GM06990 (cell line): ENCODE data around the gene ADAMTS2.

Source experiments
- DNase-seq: peaks from one replicate; pipeline ENCODE4 v3.0.0-alpha.2; 2011; ENCODE audit not compliant: insufficient read length; ENCODE audit errors: extremely low read depth
- H3K27me3 ChIP-seq: replicated peaks from 2 replicates; pipeline ENCODE4 v1.6.0; 2011; ENCODE audit warnings: low read length; ENCODE audit not compliant: control insufficient read depth, insufficient read depth
- H3K36me3 ChIP-seq: 2 replicates; pipeline ENCODE4 v1.5.1; 2011; ENCODE audit warnings: low read length; ENCODE audit not compliant: control insufficient read depth, insufficient read depth
- H3K4me3 ChIP-seq: replicated peaks from 2 replicates; pipeline ENCODE4 v1.5.1; 2011; ENCODE audit warnings: low read depth, mild to moderate bottlenecking, control low read depth, low read length
- CTCF ChIP-seq: IDR thresholded peaks from 2 replicates; pipeline ENCODE4 v1.5.1; 2011; ENCODE audit warnings: low read length, control low read depth, mild to moderate bottlenecking, inconsistent platforms; ENCODE audit not compliant: insufficient read depth, poor library complexity, severe bottlenecking

ADAMTS2 gene

GRCh38 chr5:179184521-179185050 lies 160.7 kb downstream of the ADAMTS2 start:
- Histone ChIP-seq H3K27me3 (no peaks in the 10 kb centered on the region), H3K36me3 (no peaks in the 10 kb centered on the region), H3K4me3 (no peak overlapping the region)
- no peak for TF ChIP-seq CTCF
- no peak for DNase-seq

GRCh38 chr5:179183481-179183880 lies 161.8 kb downstream of the ADAMTS2 start:
- Histone ChIP-seq H3K27me3 (no peaks in the 10 kb centered on the region), H3K36me3 (no peaks in the 10 kb centered on the region), H3K4me3 (no peak overlapping the region)
- no peak for DNase-seq
- no peak for TF ChIP-seq CTCF

- TF ChIP-seq CTCF: no peak
- no peaks in the 10 kb centered on the region for H3K27me3 ChIP-seq
- H3K4me3 ChIP-seq: no peak overlapping the region
- DNase-seq: no peak
- no peaks in the 10 kb centered on the region for H3K36me3 ChIP-seq
Measured at GRCh38 chr5:179182601-179183000, 162.7 kb downstream of the ADAMTS2 start.

GRCh38 chr5:179181988-179182387 lies 163.3 kb downstream of the ADAMTS2 start:
- no peak for DNase-seq
- Histone ChIP-seq H3K27me3 (no peaks in the 10 kb centered on the region), H3K36me3 (no peaks in the 10 kb centered on the region), H3K4me3 (no peak overlapping the region)
- TF ChIP-seq CTCF: no peak

GRCh38 chr5:179180921-179181645 lies 164.2 kb downstream of the ADAMTS2 start:
- DNase-seq: no peak
- Histone ChIP-seq H3K4me3 (no peak overlapping the region), H3K36me3 (no peaks in the 10 kb centered on the region), H3K27me3 (no peaks in the 10 kb centered on the region)
- TF ChIP-seq CTCF: no peak
